ENCODE results near the gene TFCP2. TPM values are rescaled to one million over a fixed set of nuclear protein-coding genes. Genes with fewer than 3 reads are reported as not detected.

TFCP2 gene
- total and polyA plus RNA-seq, 11 donors: 8.3 to 28.8 (median 19.3) TPM

- 24 to 42% (median 30%) methylated on average over 7 of the region's 7 CpGs for WGBS, 4 donors
Observed at GRCh38 chr12:51216642-51217041, 43.7 kb upstream of the TFCP2 start.

GRCh38 chr12:51214895-51215294 lies 42.0 kb upstream of the TFCP2 start:
- intact Hi-C loops (cut with DNase I): loop anchor here in 2 of 10 donors (5.0 to 10.0 kb wide), 2 partner anchors 43 to 170 kb away; partner anchors contain the start of genes TFCP2 (in 2 of the 2) and LETMD1 (in 1 of the 2)
- ATAC-seq: no peak
- no peak overlapping the region for H3K27ac ChIP-seq

More at GRCh38 chr12:51216642-51217041, 43.7 kb upstream of the TFCP2 start:
- DNase-seq (no peak), ATAC-seq (no peak)
- Histone ChIP-seq H3K4me3 (peak overlapping the region; percentile 72 to 96 (median 84)), H3K36me3 (no peaks in the 10 kb centered on the region), H3K27ac (peak overlapping the region in 11 of 12 donors; percentile 85 to 99 (median 97)), H3K4me1 (peaks cover 0 to 27% (median 14%) of the 10 kb centered on the region in 12 donors), H3K27me3 (no peaks in the 10 kb centered on the region), H3K9me3 (no peaks in the 10 kb centered on the region)
- TF ChIP-seq CTCF (IDR thresholded peaks at IDR 0.05) (no peak), POLR2A (IDR thresholded peaks at IDR 0.05) (no peak)
- intact Hi-C loops (cut with DNase I): loop anchor here in 4 of 10 donors (1.0 to 10.0 kb wide), 5 partner anchors 22 to 172 kb away; partner anchors contain the start of genes TFCP2 (in 3 of the 4), CSRNP2 (in 1 of the 4), DAZAP2 (in 1 of the 4) and LETMD1 (in 1 of the 4)

GRCh38 chr12:51210690-51211395 lies 37.9 kb upstream of the TFCP2 start:
- intact Hi-C loops (cut with DNase I): loop anchor here in 1 of 10 donors (10.0 kb wide), 1 partner anchor 166 kb away; the partner anchor contains the start of gene LETMD1
- whole genome bisulfite sequencing, 4 donors: 69 to 78% (median 75%) methylated on average over 2 of the region's 2 CpGs
- peak in 1 of 4 donors; percentile 15 for ATAC-seq
- no peak for TF ChIP-seq CTCF (IDR thresholded peaks at IDR 0.05)
- no peak for TF ChIP-seq POLR2A (IDR thresholded peaks at IDR 0.05)
- Histone ChIP-seq H3K4me3 (no peak overlapping the region), H3K27me3 (no peaks in the 10 kb centered on the region), H3K27ac (no peak overlapping the region), H3K4me1 (no peaks in the 10 kb centered on the region), H3K36me3 (peaks cover 0 to 25% (median 4%) of the 10 kb centered on the region in 9 donors), H3K9me3 (no peaks in the 10 kb centered on the region)
- no peak for DNase-seq

More at GRCh38 chr12:51214895-51215294, 42.0 kb upstream of the TFCP2 start:
- WGBS, 4 donors: 91 to 97% (median 96%) methylated on average over 5 of the region's 5 CpGs
- H3K9me3 ChIP-seq: no peaks in the 10 kb centered on the region
- H3K4me1 ChIP-seq: peaks cover 0 to 27% (median 14%) of the 10 kb centered on the region in 12 donors
- no peak for TF ChIP-seq CTCF (IDR thresholded peaks at IDR 0.05)
- no peak for TF ChIP-seq POLR2A (IDR thresholded peaks at IDR 0.05)
- no peak overlapping the region for H3K4me3 ChIP-seq
- no peak for DNase-seq
- no peaks in the 10 kb centered on the region for H3K27me3 ChIP-seq
- H3K36me3 ChIP-seq: peaks cover 0 to 6% (median 0%) of the 10 kb centered on the region in 9 donors

GRCh38 chr12:51209259-51209658 lies 36.3 kb upstream of the TFCP2 start:
- no peaks in the 10 kb centered on the region for H3K9me3 ChIP-seq
- DNase-seq (no peak), ATAC-seq (no peak)
- peaks cover 0 to 25% (median 6%) of the 10 kb centered on the region in 9 donors for H3K36me3 ChIP-seq
- H3K4me3 ChIP-seq: no peak overlapping the region
- no peak for TF ChIP-seq CTCF (IDR thresholded peaks at IDR 0.05)
- TF ChIP-seq POLR2A (IDR thresholded peaks at IDR 0.05): no peak
- no peaks in the 10 kb centered on the region for H3K4me1 ChIP-seq
- H3K27ac ChIP-seq: no peak overlapping the region
- intact Hi-C loops (cut with DNase I): no loop called here
- 92 to 97% (median 94%) methylated on average over 2 of the region's 2 CpGs for WGBS, 4 donors
- H3K27me3 ChIP-seq: no peaks in the 10 kb centered on the region
